ENCODE data around the gene CPXM2.

DNA sequence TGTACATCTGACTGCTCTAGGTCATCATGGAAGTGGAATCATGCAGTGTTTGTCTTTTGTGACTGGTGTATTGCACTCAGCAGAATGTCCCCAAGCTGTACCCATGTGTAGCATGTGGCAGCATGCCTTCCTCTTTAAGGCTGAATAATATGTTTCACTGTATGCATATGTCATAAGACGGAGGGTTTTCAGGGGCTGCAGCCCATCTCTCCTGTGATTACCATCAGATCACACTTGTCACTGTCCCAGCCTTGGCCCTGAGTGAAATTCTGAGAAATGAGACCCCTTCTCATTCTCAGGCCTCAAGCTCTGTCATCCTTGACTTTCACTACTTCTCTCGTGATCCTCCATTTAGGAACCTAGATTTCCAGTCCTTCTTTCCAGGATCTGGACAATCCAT lies 50.0 kb downstream of the CPXM2 start:
- TF ChIP-seq HDGF (IDR thresholded peaks at IDR 0.05) (no peak), CREB1 (IDR thresholded peaks at IDR 0.05) (no peak), CREB1 (CRISPR knock-in tag; IDR thresholded peaks at IDR 0.05) (no peak)
- TF ChIP-seq, protein P1, sequence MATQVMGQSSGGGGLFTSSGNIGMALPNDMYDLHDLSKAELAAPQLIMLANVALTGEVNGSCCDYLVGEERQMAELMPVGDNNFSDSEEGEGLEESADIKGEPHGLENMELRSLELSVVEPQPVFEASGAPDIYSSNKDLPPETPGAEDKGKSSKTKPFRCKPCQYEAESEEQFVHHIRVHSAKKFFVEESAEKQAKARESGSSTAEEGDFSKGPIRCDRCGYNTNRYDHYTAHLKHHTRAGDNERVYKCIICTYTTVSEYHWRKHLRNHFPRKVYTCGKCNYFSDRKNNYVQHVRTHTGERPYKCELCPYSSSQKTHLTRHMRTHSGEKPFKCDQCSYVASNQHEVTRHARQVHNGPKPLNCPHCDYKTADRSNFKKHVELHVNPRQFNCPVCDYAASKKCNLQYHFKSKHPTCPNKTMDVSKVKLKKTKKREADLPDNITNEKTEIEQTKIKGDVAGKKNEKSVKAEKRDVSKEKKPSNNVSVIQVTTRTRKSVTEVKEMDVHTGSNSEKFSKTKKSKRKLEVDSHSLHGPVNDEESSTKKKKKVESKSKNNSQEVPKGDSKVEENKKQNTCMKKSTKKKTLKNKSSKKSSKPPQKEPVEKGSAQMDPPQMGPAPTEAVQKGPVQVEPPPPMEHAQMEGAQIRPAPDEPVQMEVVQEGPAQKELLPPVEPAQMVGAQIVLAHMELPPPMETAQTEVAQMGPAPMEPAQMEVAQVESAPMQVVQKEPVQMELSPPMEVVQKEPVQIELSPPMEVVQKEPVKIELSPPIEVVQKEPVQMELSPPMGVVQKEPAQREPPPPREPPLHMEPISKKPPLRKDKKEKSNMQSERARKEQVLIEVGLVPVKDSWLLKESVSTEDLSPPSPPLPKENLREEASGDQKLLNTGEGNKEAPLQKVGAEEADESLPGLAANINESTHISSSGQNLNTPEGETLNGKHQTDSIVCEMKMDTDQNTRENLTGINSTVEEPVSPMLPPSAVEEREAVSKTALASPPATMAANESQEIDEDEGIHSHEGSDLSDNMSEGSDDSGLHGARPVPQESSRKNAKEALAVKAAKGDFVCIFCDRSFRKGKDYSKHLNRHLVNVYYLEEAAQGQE (IDR thresholded peaks at IDR 0.05; ENCODE audit: borderline replicate concordance): no peak
- TF ChIP-seq, protein P1 (CRISPR knock-in tag; IDR thresholded peaks at IDR 0.05; ENCODE audit: low read depth): no peak
- TF ChIP-seq, protein P2, sequence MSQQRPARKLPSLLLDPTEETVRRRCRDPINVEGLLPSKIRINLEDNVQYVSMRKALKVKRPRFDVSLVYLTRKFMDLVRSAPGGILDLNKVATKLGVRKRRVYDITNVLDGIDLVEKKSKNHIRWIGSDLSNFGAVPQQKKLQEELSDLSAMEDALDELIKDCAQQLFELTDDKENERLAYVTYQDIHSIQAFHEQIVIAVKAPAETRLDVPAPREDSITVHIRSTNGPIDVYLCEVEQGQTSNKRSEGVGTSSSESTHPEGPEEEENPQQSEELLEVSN (IDR thresholded peaks at IDR 0.05; ENCODE audit: borderline replicate concordance in 1 of 2, extremely low read depth in 1 of 2, insufficient read depth in 1 of 2, insufficient read length in 1 of 2, low read depth in 1 of 2, low read length in 1 of 2, poor library complexity in 1 of 2, severe bottlenecking in 1 of 2): no peak

Data from K562 (cell line).